GM18909 (cell line): ENCODE measurements around the gene PLIN3.
"Not testable (repeated sequence)": the region's sequence is repeated elsewhere in the genome, so short reads cannot be mapped to it uniquely, and the experiment has no call there.

Experiments
- ATAC-seq: cut with Tn5 transposase; IDR thresholded peaks from one replicate; pipeline ENCODE4 v1.9.1; 2021; ENCODE audit warnings: mild to moderate bottlenecking; ENCODE audit not compliant: unreplicated experiment, poor library complexity

Gene PLIN3

DNA sequence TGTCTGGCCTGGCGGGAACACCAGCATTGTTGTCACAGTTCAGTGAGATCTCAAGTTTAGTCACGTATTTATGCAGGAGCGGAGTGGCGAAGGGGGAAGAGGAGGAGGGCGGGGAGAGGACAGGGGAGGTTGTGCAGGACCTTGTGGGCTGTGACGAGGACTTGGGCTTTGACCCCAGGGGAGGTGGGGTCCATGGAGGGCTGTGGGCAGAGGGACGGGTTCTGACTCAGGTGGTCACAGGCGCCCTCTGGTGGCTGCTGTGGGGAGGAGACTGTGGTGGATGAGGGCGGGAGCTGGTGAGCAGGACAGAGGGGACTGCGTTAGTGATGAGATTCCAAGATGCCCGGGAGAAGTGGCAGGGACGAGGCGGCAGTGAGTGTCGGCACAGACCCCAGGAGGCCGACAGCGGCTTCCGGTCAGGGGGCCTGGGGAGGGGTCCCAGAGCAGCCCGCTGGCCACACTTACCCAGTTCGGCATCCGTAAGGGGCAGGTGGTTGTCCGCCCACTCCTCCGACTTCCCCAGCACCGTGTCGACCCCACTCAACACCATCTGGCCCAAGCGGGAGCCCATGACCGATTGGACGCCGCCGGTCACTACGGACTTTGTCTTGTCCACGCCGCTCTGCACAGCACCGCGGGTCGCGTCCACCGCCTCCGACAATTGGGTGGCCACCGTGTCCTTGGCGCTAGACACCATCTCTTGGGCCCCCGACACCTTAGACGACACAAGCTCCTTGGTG lies 15.7 kb downstream of the PLIN3 start:
- ATAC-seq: no peak

DNA sequence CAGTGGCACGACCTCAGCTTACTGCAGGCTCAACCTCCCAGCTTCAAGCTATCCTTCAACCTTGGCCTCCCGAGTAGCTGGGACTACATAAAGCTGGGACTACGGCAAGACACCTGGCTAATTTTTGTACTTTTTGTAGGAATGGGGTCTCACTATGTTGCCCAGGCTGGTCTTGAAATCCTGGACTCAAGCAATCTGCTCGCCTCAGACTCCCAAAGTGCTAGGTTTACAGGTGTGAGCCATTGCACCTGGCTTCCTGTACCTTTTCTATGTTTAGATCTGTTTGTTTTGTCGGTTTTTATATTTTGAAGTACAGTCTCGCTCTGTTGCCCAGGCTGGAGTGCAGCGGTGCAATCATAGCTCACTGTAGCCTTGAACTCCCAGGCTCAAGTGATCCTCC lies 18.4 kb downstream of the PLIN3 start:
- ATAC-seq: no peak

DNA sequence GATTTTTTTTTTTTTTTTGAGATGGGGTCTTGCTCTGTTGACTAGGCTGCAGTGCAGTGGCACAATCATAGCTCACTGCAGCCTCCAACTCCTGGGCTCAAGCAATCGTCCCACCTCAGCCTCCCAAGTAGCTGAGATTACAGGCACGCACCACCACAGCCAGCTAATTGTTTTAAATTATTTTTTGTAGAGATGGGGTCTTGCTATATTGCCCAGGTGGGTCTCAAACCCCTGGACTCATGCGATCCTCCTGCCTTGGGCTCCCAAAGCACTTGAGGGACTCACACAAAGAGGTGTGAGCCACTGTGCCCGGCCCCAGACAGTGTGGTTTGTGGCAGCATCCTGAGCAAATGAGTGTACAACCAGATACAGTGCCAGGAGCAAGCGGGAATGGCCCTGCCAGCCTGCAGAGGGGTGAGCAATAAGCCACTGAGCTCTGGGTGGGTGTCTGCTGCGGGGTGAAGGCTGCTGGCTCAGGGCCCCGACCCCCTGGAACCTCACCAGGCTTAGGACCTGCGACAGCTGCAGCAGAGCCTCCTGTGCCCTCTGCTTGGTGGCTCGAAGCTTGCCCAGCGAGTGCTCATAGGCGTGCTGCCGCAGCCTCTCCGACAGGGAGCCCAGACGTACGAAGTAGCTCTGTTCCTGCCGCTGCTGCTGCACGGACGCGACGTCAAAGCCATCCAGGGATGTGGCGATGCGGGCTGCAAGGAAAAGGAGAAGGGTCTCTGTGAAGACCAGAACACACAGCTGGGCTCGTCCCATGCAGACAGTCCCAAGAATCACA lies 20.1 kb downstream of the PLIN3 start:
- no peak for ATAC-seq

DNA sequence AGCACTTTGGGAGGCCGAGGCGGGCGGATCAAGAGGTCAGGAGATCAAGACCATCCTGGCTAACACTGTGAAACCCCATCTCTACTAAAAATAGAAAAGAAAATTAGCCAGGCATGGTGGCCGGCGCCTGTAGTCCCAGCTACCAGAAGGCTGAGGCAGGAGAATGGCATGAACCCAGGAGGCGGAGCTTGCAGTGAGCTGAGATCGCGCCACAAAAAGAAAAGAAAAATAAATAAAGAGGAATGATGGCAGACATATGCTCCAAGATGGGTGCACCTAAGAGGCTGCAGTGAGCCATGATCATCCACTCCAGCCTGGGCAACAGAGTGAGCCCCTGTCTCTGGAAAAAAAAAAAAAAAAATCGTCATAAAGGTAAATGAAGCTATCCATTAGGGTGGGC lies 21.5 kb downstream of the PLIN3 start:
- not testable (repeated sequence) for ATAC-seq

DNA sequence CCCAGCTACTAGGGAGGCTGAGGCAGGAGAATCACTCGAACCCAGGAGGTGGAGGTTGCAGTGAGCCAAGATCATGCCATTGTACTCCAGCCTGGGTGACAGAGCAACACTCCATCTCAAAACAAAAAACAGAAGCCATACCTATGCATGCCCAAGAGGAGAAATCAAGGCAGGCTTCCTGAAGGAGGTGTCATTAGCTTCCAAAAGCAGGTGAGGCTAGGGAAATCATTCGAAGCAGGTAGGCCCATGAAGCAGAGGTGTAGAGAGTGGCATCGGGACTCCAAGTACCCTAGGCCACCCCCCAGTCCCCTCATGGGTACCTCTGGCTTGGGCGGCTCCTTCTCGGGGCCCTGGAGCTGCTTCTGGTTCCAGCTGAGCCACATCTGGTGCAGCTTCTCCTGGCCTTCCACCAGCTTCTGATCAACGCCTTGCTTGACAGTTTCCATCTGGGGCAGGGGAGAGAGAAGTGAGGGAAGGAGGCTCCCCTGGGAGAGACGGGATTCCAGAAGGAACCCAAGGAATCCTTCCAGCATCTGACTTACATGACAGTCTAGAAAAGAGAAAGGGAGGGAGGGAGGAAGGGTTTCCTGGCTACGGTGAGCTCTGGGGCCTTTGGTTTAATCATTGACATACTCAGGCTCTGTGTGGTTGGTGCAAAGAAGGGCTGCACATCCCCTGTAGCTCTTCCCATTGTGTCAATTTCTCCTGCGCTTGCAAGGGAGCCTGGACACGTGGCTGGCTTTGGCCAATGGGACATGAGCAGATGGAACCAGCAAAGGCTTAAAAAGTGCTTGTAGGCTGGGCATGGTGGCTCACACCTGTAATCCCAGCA lies 22.9 kb downstream of the PLIN3 start:
- ATAC-seq: no peak

DNA sequence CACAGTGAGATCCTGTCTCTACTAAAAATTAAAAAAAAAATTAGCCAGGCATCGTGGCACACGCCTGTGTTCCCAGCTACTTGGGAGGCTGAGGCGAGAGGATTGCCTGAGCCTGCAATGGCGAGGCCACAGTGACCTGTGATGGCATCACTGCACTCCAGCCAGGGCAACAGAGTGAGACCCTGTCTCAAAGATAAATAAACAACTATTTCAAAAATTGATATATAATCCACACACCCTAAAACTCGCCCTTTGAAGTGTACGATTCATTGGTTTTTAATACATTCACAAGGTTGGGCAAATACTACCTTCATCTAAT lies 23.9 kb downstream of the PLIN3 start:
- ATAC-seq: no peak

DNA sequence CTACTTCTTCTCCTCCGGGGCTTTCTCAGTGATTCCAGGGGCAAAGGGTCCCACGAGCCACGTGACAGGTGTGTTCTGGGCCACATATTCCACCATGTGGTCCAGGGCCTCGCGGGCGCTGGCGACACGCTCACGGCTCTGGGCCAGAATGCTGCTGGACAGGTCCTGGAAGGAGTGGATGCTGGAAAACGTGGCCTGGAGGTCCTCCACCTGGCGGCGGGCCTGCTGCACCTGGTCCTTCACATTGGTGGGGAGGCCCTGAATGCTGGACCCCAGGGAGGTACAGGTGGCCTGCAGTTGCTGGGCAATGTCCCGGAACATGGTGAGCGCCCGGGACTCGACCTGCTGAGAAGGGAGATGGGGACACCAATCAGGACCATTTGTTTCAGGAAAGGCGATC lies 28.3 kb downstream of the PLIN3 start:
- no peak for ATAC-seq

DNA sequence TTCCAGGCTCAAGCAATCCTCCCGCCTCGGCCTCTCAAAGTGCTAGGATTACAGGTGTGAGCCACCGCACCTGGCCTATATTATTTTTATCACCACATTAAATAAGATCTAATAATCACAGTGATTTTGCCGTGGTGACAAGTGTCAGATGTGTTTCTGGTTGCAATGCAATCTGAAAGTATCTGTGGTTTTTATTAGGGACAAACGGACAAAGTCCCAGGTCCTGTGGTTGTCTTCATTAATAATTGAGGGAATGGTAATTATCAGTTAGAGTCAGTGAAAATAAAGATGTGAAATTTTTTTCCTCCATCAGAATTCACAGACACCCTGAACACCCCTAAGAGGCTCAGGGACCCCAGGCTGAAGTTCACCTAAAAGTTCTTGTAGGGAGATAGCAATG lies 34.7 kb downstream of the PLIN3 start:
- no peak for ATAC-seq

DNA sequence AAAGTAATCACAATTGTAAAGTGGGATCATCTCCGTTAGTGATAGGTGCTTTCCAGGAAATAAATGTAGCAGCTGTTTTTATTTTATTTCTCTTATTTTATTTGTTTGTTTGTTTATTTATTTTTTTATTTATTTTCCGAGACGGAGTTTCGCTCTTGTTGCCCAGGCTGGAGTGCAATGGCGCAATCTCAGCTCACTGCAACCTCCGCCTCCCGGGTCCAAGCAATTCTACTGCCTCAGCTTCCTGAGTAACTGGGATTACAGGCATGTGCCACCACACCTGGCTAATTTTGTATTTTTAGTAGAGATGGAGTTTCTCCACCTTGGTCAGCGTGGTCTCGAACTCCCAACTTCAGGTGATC lies 35.5 kb downstream of the PLIN3 start:
- ATAC-seq: not testable (repeated sequence)

DNA sequence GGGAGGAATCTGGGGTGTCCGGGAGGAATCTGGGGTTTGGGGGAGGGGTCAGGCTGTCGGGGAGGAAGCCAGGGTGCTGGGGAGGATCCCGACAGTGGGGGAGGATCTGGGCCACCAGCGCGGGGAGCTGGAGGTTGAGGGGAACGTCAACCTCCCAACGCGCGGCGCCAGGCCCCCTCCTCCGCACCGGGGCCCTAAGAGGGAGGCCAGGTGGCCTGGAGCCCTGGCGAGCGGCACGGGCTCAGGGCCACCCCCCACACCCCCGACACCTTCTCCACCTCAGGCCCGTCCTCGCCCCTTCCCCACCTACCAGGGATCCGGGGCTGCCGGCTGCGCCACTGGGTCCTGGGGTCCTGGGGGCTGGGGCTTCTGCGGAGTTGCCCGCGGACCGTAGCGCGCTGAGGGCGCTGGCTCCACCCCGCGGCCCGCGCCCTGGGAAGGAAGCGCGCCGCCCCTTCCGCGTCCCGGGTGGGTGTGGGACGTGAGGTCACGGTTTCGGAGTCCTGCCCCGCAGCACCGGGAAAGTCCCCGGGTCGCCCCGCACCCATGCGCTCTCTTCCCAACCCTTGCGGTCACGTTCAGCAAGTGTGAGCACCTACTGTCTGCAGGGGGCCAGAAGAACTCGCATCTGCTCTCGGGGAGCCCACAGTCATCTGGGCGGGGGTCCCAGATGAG lies 36.0 kb downstream of the PLIN3 start, which contains the start of gene TICAM1:
Gene TICAM1, minus strand, starts transcription at position 409 of the 675 bp plus-strand sequence. CDS start 13,335 bp downstream, outside the sequence.
- peak; percentile 74 for ATAC-seq

DNA sequence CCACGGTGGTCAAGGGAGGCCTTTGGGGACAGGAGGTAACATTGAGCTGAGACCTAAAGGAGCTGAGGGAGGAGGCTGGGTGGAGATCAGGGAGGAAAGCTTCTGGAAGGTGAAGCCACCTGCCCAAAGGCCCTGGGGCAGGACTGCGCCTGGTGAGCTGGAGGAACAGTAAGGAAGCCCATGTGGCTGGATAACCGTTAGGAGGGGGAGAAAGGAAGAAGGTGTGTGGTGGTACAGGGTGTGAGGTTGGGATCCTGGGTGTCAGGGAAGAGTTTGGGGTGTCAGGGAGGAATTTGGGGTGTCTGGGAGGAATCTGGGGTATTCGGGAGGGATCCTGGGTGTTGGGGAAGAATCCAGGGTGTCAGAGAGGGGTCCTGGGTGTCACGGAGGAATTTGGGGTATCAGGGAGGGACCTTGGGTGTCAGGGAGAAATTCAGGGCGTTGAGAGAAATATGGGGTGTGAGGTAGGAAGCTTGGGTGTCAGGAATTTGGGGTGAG lies 36.6 kb downstream of the PLIN3 start:
- no peak for ATAC-seq

DNA sequence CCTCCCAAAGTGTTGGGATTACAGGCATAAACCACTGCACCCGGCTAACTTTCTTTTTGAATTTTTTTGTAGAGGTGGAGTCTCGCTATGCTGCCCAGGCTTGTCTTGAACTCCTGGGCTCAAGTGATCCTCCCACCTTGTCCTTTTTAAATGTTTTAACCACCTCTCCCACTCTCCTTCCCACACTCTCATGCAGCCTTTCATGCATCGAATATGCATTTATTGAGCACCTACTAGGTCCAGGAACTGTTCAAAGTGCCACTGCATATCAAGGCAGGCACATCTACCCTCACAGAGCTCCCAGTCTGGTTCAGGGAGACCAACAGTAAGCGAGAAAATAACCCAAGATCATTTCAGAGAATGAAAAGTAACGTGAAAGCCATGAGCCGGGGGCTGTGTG lies 37.1 kb downstream of the PLIN3 start:
- ATAC-seq: no peak

DNA sequence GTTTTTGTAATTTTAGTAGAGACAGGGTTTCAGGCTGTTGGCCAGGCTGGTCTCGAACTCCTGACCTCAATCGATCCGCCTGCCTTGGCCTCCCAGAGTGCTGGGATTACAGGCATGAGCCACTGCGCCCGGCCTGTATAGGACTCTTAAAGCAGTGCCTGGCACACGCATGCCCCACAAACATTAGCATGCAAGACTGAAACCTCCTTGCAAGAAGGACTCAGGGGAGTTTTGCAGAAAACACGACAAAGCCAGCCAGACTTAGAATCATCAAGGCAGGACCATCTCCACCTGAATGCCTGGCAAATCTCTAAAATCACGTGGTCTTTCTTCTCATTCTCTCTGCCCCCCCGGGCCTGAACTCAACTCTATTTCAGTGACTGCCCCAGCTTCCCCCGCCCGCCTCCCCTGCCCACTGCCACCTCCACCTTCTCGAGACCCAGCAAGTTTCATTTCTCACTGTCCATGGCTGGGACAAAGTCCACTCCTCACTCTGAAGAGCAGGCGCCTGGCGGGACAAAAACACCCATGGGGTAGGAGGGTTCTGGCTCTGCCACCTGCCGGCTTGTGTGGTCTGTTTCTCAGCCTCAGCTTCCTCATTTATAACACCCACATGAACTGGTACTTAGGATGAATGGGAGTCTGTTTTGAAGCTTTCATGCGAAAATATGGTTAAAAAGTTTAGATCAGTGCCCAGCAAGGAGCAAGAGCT lies 38.3 kb downstream of the PLIN3 start:
- ATAC-seq: no peak

DNA sequence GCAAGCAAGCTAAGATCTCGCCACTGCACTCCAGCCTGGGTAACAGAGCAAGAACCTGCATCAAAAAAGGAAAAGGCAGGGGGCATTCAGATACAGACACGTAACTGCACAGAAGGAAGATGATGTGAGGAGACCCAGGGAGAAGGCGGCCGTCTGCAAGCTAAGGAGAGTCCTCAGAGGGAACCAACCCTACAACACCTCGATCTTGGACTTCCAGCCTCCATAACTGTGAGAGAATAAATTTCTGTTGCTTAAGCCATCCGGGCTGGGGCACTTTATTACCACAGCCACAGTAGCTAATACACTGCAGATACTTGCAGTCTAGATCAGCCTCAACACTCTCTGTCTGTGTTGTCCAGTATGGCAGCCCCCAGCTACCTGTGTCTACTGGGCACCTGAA lies 43.9 kb downstream of the PLIN3 start:
- ATAC-seq: no peak

DNA sequence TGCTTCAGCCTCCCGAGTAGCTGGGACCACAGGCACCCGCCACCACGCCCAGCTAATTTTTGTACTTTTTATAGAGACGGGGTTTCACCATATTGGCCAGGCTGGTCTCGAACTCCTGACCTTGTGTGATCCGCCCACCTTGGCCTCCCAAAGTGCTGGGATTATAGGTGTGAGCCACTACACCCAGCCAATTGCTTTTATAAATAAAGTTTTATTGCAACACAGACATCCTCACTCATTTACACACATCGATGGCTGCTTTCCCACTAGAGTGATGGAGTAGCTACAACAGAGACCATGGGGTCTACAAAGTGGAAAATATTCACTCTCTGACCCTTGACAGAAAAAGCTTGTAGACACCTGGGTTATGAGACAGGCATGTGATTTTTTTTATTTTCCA lies 45.1 kb downstream of the PLIN3 start:
- not testable (repeated sequence) for ATAC-seq

DNA sequence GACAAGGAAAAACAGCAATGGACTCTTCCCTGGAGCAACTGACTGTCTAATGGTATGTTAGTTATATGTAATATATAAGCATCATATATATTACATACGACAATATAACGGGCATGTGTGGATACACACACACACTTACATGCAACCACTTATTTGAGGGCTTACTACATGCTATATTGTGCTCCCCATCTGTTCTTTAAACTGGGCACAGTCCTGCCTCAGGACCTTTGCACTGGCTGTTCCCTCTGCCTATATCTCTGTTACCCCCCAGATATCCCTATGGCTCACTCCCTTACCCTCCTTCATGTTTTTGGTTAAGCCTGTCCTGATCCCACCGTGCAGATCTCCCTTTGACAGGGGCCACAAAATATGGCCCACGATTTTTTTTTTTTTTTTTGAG lies 46.2 kb downstream of the PLIN3 start:
- ATAC-seq: no peak

DNA sequence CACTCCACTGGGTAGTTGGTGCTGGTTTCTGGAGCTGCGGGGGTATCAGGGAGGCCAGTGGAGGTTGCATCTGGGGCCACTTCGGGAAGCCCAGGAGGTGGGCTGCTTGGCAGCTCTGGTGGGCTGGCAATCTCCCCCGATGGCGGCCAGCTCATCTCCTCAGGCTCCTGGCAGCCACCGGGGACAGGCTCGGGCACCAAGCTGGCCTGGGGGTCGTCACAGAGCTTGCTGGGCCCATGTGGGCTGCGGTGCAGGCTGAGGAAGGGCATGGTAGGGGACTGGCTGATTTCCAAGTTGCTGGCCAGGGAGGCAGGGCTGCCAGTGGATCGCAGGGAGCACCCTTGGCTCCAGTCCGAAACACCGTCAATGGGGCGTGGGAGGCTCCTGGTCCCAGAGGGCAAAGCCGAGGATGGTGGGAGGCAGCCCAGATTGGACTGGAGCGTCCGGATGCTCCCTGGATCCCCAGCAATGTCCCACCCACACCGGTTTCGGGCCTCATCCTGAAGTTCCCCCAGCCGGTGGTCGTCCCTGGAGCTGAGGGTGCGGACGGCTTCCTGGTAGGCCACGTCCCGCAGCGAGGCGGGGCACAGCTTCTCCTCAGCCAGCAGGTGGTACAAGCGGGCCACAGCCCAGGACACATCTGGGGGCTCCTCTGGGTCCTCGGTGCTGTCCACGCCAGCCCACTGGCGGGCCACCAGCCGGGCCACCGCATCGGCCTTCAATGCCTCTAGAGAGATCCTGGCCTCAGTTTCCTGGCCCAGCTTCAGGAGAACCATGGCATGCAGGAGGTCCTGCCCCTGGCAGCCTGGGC lies 49.8 kb downstream of the PLIN3 start:
- ATAC-seq: no peak

DNA sequence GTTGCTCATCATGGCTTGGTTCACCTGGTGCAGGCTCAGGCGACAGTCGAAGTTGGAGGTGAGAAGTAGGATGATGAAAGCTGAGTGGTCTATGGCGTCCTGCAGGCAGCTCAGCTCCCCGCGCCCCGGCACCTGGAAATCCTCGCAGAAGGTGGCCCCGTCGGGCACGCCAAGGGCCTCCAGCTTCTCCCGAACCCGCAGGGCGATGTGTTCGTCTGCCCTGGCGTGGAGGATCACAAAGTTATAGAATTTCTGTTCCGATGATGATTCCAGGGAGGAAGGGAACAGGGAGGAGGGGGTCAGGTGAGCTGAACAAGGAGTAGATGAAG lies 50.6 kb downstream of the PLIN3 start:
- no peak for ATAC-seq
